Measurements from ENCODE around the gene COL4A2. TPM values are rescaled to one million over a fixed set of nuclear protein-coding genes. Genes with fewer than 3 reads are reported as not detected.
A peak's percentile ranks its signal among the peaks of the same experiment; 100 is the strongest.

Gene COL4A2
- total RNA-seq, 1 donor from 2014 or later = 7.6 TPM

- DNase-seq (ENCODE audit: low read depth) (no peak), FAIRE-seq (no peak)
- Histone ChIP-seq H3K36me3 (ENCODE audit: control insufficient read depth, insufficient read depth, low read length) (no peaks in the 10 kb centered on the region), H3K4me3 (ENCODE audit: low read depth, low read length) (no peak overlapping the region), H3K27me3 (ENCODE audit: control insufficient read depth, insufficient read depth, low read length) (no peaks in the 10 kb centered on the region)
- no peak for TF ChIP-seq CTCF (IDR thresholded peaks at IDR 0.05; ENCODE audit: insufficient read depth, low read length, severe bottlenecking)
These were observed 118.3 kb downstream of the COL4A2 start for GRCh38 chr13:110425444-110425780.

GRCh38 chr13:110426735-110427134 is 119.7 kb downstream of the COL4A2 start:
- Histone ChIP-seq H3K36me3 (ENCODE audit: control insufficient read depth, insufficient read depth, low read length) (no peaks in the 10 kb centered on the region), H3K4me3 (ENCODE audit: low read depth, low read length) (no peak overlapping the region), H3K27me3 (ENCODE audit: control insufficient read depth, insufficient read depth, low read length) (no peaks in the 10 kb centered on the region)
- no peak for TF ChIP-seq CTCF (IDR thresholded peaks at IDR 0.05; ENCODE audit: insufficient read depth, low read length, severe bottlenecking)
- FAIRE-seq = no peak
- DNase-seq (ENCODE audit: low read depth) = no peak

GRCh38 chr13:110428313-110428712 is 121.2 kb downstream of the COL4A2 start:
- Histone ChIP-seq H3K36me3 (ENCODE audit: control insufficient read depth, insufficient read depth, low read length) (no peaks in the 10 kb centered on the region), H3K27me3 (ENCODE audit: control insufficient read depth, insufficient read depth, low read length) (no peaks in the 10 kb centered on the region), H3K4me3 (ENCODE audit: low read depth, low read length) (no peak overlapping the region)
- TF ChIP-seq CTCF (IDR thresholded peaks at IDR 0.05; ENCODE audit: insufficient read depth, low read length, severe bottlenecking) = no peak
- FAIRE-seq = no peak
- DNase-seq (ENCODE audit: low read depth) = no peak

- Histone ChIP-seq H3K36me3 (ENCODE audit: control insufficient read depth, insufficient read depth, low read length) (peaks cover 2% of the 10 kb centered on the region), H3K27me3 (ENCODE audit: control insufficient read depth, insufficient read depth, low read length) (no peaks in the 10 kb centered on the region), H3K4me3 (ENCODE audit: low read depth, low read length) (no peak overlapping the region)
- no peak for TF ChIP-seq CTCF (IDR thresholded peaks at IDR 0.05; ENCODE audit: insufficient read depth, low read length, severe bottlenecking)
- DNase-seq (ENCODE audit: low read depth) (peak; percentile 81), FAIRE-seq (no peak)
These were observed 123.6 kb downstream of the COL4A2 start for GRCh38 chr13:110430391-110431336.

- DNase-seq (ENCODE audit: low read depth) (no peak), FAIRE-seq (peak; percentile 66)
- no peak for TF ChIP-seq CTCF (IDR thresholded peaks at IDR 0.05; ENCODE audit: insufficient read depth, low read length, severe bottlenecking)
- no peak overlapping the region for H3K4me3 ChIP-seq (ENCODE audit: low read depth, low read length)
- peaks cover 2% of the 10 kb centered on the region for H3K36me3 ChIP-seq (ENCODE audit: control insufficient read depth, insufficient read depth, low read length)
- H3K27me3 ChIP-seq (ENCODE audit: control insufficient read depth, insufficient read depth, low read length) = no peaks in the 10 kb centered on the region
These were observed 124.6 kb downstream of the COL4A2 start for GRCh38 chr13:110431425-110432294.
